SK-N-MC (cell line): ENCODE results near the gene DLEC1.
"Not testable (repeated sequence)": the region's sequence is repeated elsewhere in the genome, so short reads cannot be mapped to it uniquely, and the experiment has no call there.

Experiments used
- EZH2 ChIP-seq: fragments of 200-600 bp; sonication (generic); IDR thresholded peaks from one replicate; pipeline ENCODE4 v1.6.1; 2017; ENCODE audit warnings: antibody characterized with exemption
- FOXP2 ChIP-seq: optimal IDR thresholded peaks from 2 replicates; pipeline ENCODE3; 2011; ENCODE audit warnings: mild to moderate bottlenecking, moderate library complexity; ENCODE audit not compliant: insufficient read depth; ENCODE audit errors: extremely low read length, control extremely low read depth
- POLR2AphosphoS5 ChIP-seq: IDR thresholded peaks from 2 replicates; pipeline ENCODE4 v1.6.1; 2012; ENCODE audit warnings: mild to moderate bottlenecking, low read depth, low read length, borderline replicate concordance

DNA sequence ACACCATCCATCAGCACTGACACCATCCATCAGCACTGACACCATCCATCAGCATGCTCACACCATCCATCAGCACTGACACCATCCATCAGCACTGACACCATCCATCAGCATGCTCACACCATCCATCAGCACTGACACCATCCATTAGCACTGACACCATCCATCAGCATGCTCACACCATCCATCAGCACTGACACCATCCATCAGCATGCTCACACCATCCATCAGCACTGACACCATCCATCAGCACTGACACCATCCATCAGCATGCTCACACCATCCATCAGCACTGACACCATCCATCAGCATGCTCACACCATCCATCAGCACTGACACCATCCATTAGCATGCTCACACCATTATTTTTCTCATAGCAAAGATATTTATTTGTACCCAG, 48.3 kb downstream of the DLEC1 start:
- TF ChIP-seq POLR2AphosphoS5, EZH2, FOXP2: not testable (repeated sequence)
